HG03469 (cell line): ENCODE data around the gene NATD1.
"Not testable (repeated sequence)": the region's sequence is repeated elsewhere in the genome, so short reads cannot be mapped to it uniquely, and the experiment has no call there.

Experiments
- ATAC-seq: cut with Tn5 transposase; IDR thresholded peaks from one replicate; pipeline ENCODE4 v1.9.1; 2021; ENCODE audit warnings: mild to moderate bottlenecking, moderate library complexity, moderate number of reproducible peaks; ENCODE audit not compliant: unreplicated experiment

The NATD1 gene

GRCh38 chr17:21196126-21196525, 57.1 kb downstream of the NATD1 start:
- ATAC-seq = no peak

GRCh38 chr17:21194703-21195102, 58.5 kb downstream of the NATD1 start:
- ATAC-seq = no peak

GRCh38 chr17:21194226-21194625, 59.0 kb downstream of the NATD1 start:
- no peak for ATAC-seq

- no peak for ATAC-seq
These were observed 60.2 kb downstream of the NATD1 start for GRCh38 chr17:21193031-21193430.

GRCh38 chr17:21192414-21192813, 60.8 kb downstream of the NATD1 start:
- ATAC-seq = not testable (repeated sequence)

GRCh38 chr17:21191698-21192097, 61.5 kb downstream of the NATD1 start:
- no peak for ATAC-seq

- ATAC-seq = no peak
These were observed 63.1 kb downstream of the NATD1 start for GRCh38 chr17:21190078-21190477.

GRCh38 chr17:21189361-21189760, 63.8 kb downstream of the NATD1 start:
- no peak for ATAC-seq
